Mammary epithelial cell (primary cell): ENCODE results near the gene SORBS2.

ENCODE experiments used
- CTCF ChIP-seq, 2 donors: IDR thresholded peaks in 1 of 2; conservative IDR thresholded peaks in 1 of 2; 2 replicates each; pipeline ENCODE4 v1.5.1; 2011 to 2012; ENCODE audit warnings: inconsistent platforms in 2 of 2, low read length in 2 of 2, mild to moderate bottlenecking in 2 of 2, control low read depth in 1 of 2, low read depth in 1 of 2; ENCODE audit not compliant: insufficient read depth in 1 of 2; ENCODE audit errors: extremely low read depth in 1 of 2
- EZH2 ChIP-seq: IDR thresholded peaks from 2 replicates; pipeline ENCODE4 v1.6.1; 2012; ENCODE audit warnings: low read length, inconsistent platforms, borderline replicate concordance

GRCh38 chr4:185799442-185799841, 12.6 kb downstream of the SORBS2 start:
- TF ChIP-seq CTCF (conservative IDR thresholded peaks at IDR 0.05 in 1 of 2, IDR thresholded peaks at IDR 0.05 in 1 of 2; ENCODE audit: extremely low read depth in 1 of 2, insufficient read depth in 1 of 2, low read depth in 1 of 2, low read length in 2 of 2) (no peak), EZH2 (no peak)
